Glutamatergic neuron (in vitro differentiated cells): ENCODE results near the gene KAT8. TPM values are rescaled to one million over a fixed set of nuclear protein-coding genes. Genes with fewer than 3 reads are reported as not detected.

Experiments used
- DNase-seq: peaks from one replicate; pipeline ENCODE4 v3.0.0; 2022
- H3K27ac Mint-ChIP-seq: one replicate; pipeline ENCODE4 v1.8.0; 2020; ENCODE audit warnings: mild to moderate bottlenecking, mixed read lengths, inconsistent platforms; ENCODE audit not compliant: unreplicated experiment
- H3K27me3 Mint-ChIP-seq: one replicate; pipeline ENCODE4 v1.8.0; 2020; ENCODE audit warnings: mild to moderate bottlenecking, moderate library complexity, mixed read lengths, inconsistent platforms; ENCODE audit not compliant: unreplicated experiment
- H3K36me3 Mint-ChIP-seq: one replicate; pipeline ENCODE4 v1.8.0; 2020; ENCODE audit warnings: mild to moderate bottlenecking, mixed read lengths, inconsistent platforms; ENCODE audit not compliant: unreplicated experiment
- H3K4me1 Mint-ChIP-seq: one replicate; pipeline ENCODE4 v1.8.0; 2020; ENCODE audit warnings: mild to moderate bottlenecking, low read depth, mixed read lengths, inconsistent platforms; ENCODE audit not compliant: unreplicated experiment
- H3K4me3 Mint-ChIP-seq: one replicate; pipeline ENCODE4 v1.8.0; 2020; ENCODE audit warnings: mild to moderate bottlenecking, mixed read lengths, inconsistent platforms; ENCODE audit not compliant: unreplicated experiment
- H3K9me3 Mint-ChIP-seq: one replicate; pipeline ENCODE4 v1.8.0; 2020; ENCODE audit warnings: mild to moderate bottlenecking, moderate library complexity, mixed read lengths, inconsistent platforms; ENCODE audit not compliant: unreplicated experiment
- total RNA-seq: library from RNA; stranded (reverse); fragmentation: NEBNext Ultra II Directional; extraction: Animal tissue kit (Norgen Biotek cat#: 25700); gene quantifications from one replicate; pipeline ENCODE4 v1.2.1, GENCODE V29; 2021; ENCODE audit not compliant: unreplicated experiment
- TF ChIP-seq, protein P1 (sequence below): fragments of 200-600 bp; sonication (generic); IDR thresholded peaks from one replicate; pipeline ENCODE4 v1.5.0; 2021; ENCODE audit not compliant: partially characterized antibody, unreplicated experiment

KAT8 gene
- total RNA-seq, 1 donor from 2014 or later: 61.2 TPM

DNA sequence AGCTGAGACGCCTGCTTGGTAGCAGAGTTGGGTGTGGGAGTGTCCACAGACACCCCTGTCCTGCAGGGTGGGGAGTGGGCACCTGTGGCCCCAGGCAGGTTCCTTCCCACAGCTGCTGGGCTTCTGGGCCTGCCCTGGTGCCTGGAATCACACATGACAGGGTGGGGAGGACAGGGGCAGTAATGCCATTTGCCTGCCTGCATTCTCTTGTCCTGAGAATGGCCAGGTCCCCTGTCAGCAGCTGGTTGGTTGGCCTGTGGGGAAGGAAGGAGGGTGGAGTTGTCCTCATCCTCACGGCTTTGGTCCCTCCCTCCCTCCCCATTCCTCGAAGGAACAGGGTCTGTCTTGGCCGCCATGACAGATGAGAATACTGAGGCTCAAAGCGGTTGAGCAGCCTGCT is 33.9 kb upstream of the KAT8 start:
- Mint-ChIP-seq H3K4me3 (no peak overlapping the region), H3K27me3 (peaks cover 7% of the 10 kb centered on the region), H3K4me1 (peaks cover 12% of the 10 kb centered on the region), H3K27ac (no peak overlapping the region), H3K36me3 (no peaks in the 10 kb centered on the region), H3K9me3 (peaks cover 12% of the 10 kb centered on the region)
- TF ChIP-seq, protein P1, sequence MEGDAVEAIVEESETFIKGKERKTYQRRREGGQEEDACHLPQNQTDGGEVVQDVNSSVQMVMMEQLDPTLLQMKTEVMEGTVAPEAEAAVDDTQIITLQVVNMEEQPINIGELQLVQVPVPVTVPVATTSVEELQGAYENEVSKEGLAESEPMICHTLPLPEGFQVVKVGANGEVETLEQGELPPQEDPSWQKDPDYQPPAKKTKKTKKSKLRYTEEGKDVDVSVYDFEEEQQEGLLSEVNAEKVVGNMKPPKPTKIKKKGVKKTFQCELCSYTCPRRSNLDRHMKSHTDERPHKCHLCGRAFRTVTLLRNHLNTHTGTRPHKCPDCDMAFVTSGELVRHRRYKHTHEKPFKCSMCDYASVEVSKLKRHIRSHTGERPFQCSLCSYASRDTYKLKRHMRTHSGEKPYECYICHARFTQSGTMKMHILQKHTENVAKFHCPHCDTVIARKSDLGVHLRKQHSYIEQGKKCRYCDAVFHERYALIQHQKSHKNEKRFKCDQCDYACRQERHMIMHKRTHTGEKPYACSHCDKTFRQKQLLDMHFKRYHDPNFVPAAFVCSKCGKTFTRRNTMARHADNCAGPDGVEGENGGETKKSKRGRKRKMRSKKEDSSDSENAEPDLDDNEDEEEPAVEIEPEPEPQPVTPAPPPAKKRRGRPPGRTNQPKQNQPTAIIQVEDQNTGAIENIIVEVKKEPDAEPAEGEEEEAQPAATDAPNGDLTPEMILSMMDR: no peak
- no peak for DNase-seq

DNA sequence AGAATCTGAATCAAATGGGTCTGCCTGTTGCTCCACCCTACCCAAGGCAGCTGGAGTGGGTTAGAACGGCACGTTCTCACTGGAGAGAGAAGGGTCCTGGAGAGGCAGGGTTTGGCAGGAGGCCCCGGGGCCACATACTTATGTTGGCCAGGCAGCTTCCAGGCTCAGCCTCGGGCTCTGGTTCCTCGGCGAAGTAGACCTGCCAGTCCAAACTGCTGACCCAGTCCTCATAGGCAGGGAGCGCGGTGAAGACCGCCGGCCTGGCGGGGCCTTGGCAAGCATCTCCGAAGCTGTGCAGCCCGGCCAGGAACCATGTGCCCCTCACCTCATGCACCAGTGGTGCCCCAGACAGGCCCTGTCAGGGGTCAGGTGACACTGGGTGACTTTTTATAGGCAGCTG is 33.5 kb upstream of the KAT8 start:
- Mint-ChIP-seq H3K27me3 (peaks cover 7% of the 10 kb centered on the region), H3K9me3 (peaks cover 9% of the 10 kb centered on the region), H3K4me3 (no peak overlapping the region), H3K4me1 (peaks cover 12% of the 10 kb centered on the region), H3K27ac (no peak overlapping the region), H3K36me3 (no peaks in the 10 kb centered on the region)
- DNase-seq: no peak
- TF ChIP-seq, protein P1: no peak

DNA sequence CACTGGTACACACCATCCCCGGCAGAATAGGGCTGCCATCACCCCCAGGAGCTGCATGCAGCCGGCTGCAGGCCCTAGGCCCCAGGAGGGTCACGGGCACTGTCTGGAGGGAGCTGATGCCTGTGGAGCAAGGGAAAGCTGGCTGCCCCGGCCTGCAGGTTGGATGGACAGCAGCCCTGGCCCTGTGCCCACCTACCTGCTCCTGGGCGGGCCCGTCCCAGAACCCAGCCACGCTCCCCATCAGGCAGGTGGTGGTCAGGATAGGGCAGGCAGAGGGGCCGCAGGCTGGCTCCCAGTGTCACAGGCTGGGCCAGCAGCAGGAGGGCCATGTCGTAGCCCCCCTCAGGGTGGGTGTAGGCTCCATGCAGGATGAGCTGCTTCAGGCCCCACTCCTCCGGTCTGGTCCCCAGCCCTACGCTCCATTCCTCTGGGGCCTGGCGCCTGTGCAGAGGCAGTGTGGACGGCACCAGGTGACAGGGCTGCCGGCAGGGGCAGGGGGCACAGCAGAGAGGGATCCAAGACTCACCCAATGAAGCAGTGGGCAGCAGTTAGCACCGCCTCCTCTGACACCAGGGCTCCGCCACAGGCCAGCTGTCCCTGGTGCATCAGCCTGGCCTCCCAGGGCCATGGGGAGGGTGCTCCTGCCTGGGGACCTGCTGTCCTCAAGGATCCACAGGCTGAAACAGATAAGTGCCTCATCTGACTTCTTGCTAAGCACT is 32.7 kb upstream of the KAT8 start:
- Mint-ChIP-seq H3K36me3 (no peaks in the 10 kb centered on the region), H3K4me1 (peaks cover 12% of the 10 kb centered on the region), H3K4me3 (no peak overlapping the region), H3K27ac (no peak overlapping the region), H3K27me3 (peaks cover 7% of the 10 kb centered on the region), H3K9me3 (peaks cover 9% of the 10 kb centered on the region)
- DNase-seq: no peak
- TF ChIP-seq, protein P1: no peak

DNA sequence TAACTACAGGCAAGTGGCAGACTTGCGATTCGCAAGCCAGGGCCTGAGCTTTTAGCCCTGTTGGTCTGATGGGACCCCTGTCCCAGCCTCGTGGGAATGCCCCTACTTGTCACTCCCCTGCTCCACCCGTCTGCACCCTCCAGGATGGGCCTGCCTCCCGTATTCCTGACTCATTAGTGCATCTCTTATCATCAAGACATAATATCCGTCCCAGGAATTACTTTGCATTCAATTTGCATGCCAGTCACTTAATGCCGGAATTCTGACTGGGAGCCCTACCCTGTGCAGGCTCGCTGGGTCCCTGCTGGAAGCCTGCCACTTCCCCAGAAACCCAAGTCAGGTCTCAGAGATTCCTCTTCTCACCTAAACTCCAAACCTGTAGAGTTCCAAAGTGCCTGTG is 32.1 kb upstream of the KAT8 start:
- Mint-ChIP-seq H3K4me1 (peaks cover 12% of the 10 kb centered on the region), H3K27me3 (peaks cover 7% of the 10 kb centered on the region), H3K9me3 (peaks cover 8% of the 10 kb centered on the region), H3K27ac (no peak overlapping the region), H3K36me3 (no peaks in the 10 kb centered on the region), H3K4me3 (no peak overlapping the region)
- TF ChIP-seq, protein P1: no peak
- DNase-seq: no peak

DNA sequence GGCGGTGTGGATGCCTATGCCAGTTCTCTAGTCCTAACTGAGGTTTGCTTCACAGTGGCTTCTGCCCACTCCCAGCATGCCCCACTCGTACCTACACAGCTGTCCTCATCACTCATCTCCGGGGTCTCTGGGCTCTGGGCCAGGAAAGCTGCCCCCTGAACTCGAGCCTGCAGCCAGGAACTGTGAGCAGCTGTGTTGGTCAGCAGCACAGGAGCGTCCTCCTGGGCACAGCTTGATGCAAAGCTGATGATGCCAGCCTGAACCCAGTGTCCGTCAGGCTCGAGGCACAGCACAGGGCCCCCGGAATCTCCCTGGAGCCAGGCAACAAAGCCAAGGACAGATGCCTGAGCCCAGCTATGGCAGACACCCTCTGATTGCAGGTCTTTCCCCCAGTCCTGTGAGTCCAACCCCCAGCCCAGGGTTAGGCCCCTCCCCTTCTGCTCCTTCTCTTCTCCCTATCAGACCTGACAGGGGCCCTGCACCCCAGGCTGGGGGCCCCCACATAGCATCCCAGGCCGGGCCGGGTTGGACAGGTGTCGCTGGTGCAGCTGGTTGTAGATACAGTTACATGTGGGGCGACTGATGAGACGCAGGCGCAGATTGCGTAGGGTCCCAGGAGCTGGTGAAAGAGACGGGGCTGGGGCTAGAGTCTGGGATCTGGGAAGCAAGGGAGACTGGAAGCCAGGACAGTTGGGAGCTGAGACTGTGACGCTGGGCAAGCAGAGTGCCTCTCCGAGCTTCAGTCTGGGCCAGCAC is 31.4 kb upstream of the KAT8 start:
- peaks cover 9% of the 10 kb centered on the region for H3K4me1 Mint-ChIP-seq
- H3K9me3 Mint-ChIP-seq: peaks cover 8% of the 10 kb centered on the region
- H3K36me3 Mint-ChIP-seq: no peaks in the 10 kb centered on the region
- TF ChIP-seq, protein P1: no peak
- no peak overlapping the region for H3K4me3 Mint-ChIP-seq
- H3K27me3 Mint-ChIP-seq: peaks cover 7% of the 10 kb centered on the region
- DNase-seq: no peak
- H3K27ac Mint-ChIP-seq: peak overlapping the region; percentile 72
